ENCODE results near the gene IRF2BP2.

Gene IRF2BP2

DNA sequence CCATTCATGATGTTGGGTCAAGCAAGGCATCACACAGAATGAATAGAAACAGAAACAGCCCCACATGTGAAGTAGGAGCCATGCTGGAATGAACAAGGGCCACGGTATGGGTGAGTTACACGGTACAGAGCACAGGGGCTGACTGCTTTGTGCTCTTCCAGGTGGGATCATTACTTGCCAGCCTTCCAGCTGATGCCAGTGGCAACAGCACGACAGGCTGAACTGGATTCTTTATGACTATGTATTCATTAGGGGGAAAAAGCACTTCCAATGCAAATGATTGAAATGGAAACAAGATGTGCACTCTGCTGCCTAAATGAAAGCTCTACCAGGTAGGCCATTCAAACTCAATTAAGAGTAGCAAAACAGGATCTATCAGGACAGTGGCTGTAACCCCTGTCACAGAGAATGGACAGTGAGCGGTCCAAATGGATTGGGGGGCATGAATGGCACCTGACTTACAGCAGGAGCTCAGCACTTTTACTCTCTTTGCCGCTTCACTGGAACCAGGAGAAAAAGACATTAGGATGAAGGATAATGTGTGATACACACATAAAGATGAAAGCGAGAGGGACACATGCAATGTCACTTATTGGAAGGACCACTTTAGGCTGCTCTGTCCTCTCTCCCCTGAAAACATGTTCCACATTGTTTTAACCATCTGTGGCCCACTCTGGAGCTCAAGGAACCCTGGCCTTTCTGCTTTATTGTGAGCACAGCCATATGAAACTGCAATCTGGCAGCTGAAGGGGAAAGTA lies 23.4 kb upstream of the IRF2BP2 start:
- no peak for DNase-seq

- DNase-seq: no peak
Measured at GRCh38 chr1:234632225-234632624, 22.2 kb upstream of the IRF2BP2 start.

DNA sequence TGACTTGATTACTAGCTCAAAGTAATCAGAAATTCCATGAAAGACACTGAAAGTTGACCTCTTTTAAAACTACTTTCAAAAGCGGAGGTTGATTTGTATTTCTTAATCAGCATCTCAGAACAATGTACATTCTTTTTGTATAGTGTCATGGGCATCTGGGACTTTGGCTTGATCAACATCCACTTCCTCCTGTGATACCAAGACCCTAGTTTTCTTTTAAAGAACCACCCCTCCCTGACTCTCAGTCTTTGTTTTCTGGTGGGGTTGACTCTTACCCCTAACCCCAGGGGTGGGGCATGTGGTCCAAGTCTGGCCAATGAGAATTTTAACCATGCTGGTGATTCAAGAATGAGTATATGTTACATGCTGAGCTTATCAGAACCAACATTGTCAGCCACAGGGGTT lies 21.7 kb upstream of the IRF2BP2 start:
- no peak for DNase-seq

- no peak for DNase-seq
Measured at GRCh38 chr1:234629026-234629425, 19.0 kb upstream of the IRF2BP2 start.

GRCh38 chr1:234628089-234628488 lies 18.1 kb upstream of the IRF2BP2 start:
- no peak for DNase-seq

DNA sequence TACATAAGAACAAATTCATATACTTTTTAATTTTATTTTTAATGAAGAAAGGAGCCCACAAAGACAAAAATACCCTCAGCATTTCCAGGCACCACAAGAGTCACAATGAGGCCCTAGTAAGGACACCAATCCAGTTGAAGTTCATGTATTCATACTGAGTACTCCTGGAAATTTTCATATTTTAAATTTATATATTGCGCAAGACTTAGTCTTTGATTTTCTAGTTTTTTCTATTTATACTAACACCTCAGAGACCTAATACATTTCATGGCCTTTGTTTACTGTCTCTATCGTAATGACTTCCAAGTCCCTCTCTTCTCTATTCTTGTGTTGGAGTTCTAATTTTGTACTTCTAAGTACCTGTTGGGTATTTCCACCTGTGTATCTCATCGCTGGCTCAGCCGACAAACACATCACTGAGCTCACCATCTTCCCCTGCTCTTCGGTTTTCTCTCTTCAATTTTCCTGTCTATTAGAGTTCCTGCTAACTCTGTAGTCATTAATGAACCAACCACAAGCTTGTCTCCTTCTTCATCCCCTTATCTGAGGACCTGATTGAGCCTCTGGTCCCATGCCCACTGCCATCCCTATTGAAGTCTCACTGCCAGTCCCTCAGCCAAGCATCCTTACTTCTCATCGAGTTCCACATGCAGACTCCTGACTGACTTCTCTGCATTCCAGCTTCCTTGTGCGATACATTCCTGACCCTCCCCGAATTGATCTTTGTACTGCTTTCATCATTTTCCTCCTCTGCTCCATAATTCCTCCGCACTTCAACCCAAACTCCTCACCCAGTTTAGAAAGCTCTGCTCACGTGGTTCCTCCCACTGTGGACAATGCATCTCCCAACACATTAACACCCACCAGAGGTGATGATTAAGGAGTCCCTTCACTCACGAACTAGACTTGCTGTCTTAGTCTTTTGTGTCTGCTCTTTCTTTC lies 17.3 kb upstream of the IRF2BP2 start:
- no peak for DNase-seq

GRCh38 chr1:234626391-234626790 lies 16.4 kb upstream of the IRF2BP2 start:
- no peak for DNase-seq

- no peak for DNase-seq
Measured at GRCh38 chr1:234624724-234625117, 14.7 kb upstream of the IRF2BP2 start.

- no peak for DNase-seq
Measured at GRCh38 chr1:234621657-234622335, 11.8 kb upstream of the IRF2BP2 start.

DNA sequence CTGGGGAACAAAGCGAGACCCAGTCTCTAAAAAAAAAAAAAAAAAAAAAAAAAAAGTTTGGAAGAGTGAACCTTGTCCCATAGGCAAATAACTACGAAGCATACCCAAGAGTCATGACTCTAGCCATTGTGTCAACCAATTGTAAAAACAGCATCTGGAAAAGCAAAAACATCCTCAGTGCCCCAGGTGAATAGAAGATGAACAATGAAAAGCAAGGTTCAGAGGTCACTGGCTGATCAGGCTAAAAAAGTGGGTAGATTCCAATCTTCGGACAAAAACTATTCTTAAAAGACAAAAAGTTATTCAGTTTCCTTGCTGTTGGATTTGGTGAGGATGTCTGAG lies 11.1 kb upstream of the IRF2BP2 start:
- no peak for DNase-seq

- DNase-seq: no peak
Measured at GRCh38 chr1:234620272-234621126, 10.5 kb upstream of the IRF2BP2 start.

GRCh38 chr1:234619794-234620247 lies 9.8 kb upstream of the IRF2BP2 start:
- DNase-seq: peak; percentile 12

GRCh38 chr1:234619071-234619480 lies 9.1 kb upstream of the IRF2BP2 start:
- no peak for DNase-seq

- DNase-seq: no peak
Measured at GRCh38 chr1:234618737-234619049, 8.7 kb upstream of the IRF2BP2 start.

DNA sequence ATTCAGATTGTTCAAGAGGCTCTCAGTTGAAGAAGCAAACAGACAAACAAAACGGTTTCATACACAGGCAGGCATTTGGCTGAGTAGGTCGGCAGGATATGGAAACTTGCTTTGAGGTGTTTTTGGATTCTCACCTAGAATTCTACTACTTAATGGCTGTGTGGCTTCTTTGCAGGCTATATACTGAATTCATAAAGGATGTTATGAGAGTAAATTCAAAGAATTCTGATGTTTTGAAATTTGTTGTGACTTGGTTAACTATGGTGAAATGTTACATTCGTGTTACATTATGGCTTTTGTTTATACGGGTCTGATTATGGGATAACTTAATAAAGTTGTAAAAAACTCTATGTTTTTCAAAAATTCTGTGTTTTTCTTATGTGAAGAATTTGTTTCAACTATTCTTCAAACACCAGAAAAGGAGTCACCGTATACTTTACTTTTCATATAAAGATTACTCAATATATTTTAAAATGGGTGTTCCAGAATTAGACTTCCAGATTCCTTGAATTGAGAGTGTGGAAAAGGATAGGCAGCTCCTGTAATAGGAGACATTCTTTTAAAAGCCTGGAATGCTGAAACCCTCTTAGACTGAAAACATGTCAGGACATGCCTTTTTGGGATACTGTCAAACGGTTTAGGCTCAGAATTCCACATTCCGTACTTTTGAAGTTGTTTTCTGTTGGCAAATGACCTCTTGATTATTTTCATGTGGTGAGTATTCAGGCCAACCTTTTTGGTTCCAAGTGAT lies 8.2 kb upstream of the IRF2BP2 start:
- no peak for DNase-seq

- no peak for DNase-seq
Measured at GRCh38 chr1:234617131-234617985, 7.4 kb upstream of the IRF2BP2 start.

- no peak for DNase-seq
Measured at GRCh38 chr1:234616644-234617043, 6.7 kb upstream of the IRF2BP2 start.

- no peak for DNase-seq
Measured at GRCh38 chr1:234614081-234614489, 4.1 kb upstream of the IRF2BP2 start.

DNA sequence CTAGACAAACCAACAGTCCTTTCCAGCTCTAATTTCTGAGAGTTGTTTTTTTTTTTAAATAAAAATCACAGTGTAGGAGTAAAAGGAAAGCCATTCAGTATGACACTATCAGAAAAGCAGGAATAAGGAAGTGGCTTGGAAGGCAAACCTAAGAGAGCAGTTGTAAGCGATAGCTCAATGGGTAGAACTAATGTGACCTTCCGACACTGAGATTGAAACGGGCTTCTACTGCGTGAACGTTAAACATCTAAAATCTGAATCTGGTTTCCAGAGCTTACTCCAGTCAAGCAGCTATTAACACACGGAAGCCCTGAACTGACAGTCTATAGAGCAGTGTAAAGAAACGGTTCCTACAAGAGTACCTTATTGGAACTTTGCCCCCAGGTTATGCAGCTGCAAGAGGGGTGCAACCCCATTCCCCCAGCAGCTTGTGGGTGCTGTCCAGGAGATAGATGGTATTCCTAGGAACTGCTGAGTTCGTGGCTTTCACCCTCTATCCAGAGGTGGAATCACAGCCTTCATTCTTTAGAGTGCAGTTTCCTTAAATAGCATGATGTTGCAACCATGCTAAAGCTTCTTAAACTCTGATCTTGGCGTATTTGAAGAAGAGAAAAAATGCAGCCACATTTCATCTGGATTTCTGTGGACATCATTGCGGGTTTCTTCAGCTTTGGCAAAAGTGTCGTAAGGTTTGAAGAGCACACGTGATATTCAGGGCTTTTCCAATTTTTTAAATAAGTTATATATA lies 3.3 kb upstream of the IRF2BP2 start:
- DNase-seq: no peak

All from NCI-H1105 (cell line).